NCI-H226 (cell line): ENCODE data around the gene RIPK4.

Experiments used
- DNase-seq: peaks from one replicate; pipeline ENCODE4 v3.0.0-alpha.2; 2015

Gene RIPK4

DNA sequence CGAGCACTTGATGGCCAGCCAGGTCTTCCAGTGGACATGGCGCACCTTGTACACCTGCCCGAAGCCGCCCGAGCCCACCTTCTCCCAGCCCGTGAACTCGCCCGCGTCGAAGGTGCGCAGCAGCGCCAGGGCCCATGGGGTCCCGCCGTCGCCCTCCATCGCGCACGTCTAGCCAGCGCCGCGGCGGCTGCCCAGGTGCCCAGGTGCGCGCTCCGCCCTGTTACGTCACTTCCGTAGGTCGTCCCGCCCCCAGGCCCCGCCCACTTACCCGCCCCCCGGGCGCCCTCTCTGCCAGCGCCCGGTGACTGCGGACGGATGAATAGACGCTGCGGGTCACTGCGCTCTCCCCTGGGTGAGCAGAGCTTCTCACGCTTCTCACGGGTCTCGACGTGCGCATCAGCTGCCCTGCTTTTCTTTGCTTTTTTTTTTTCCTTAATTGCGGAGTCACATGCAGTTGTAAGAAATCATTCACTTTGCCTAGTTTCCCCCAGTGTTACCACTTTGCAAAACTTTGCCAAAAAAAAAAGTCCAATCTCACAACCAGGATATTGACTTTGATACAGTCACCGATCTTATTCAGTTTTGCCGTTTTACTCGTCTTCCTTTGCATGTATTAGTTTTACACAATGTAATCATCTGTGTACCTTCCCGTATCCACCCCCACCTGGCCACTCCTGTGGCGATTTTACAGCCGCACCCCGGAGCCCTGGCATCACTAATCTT lies at the start of gene RIPK4:
TSS of gene RIPK4 (minus strand) at position 170 of the 723 bp plus-strand sequence. CDS start at position 159, 11 bp downstream.
- DNase-seq, result no peak

DNA sequence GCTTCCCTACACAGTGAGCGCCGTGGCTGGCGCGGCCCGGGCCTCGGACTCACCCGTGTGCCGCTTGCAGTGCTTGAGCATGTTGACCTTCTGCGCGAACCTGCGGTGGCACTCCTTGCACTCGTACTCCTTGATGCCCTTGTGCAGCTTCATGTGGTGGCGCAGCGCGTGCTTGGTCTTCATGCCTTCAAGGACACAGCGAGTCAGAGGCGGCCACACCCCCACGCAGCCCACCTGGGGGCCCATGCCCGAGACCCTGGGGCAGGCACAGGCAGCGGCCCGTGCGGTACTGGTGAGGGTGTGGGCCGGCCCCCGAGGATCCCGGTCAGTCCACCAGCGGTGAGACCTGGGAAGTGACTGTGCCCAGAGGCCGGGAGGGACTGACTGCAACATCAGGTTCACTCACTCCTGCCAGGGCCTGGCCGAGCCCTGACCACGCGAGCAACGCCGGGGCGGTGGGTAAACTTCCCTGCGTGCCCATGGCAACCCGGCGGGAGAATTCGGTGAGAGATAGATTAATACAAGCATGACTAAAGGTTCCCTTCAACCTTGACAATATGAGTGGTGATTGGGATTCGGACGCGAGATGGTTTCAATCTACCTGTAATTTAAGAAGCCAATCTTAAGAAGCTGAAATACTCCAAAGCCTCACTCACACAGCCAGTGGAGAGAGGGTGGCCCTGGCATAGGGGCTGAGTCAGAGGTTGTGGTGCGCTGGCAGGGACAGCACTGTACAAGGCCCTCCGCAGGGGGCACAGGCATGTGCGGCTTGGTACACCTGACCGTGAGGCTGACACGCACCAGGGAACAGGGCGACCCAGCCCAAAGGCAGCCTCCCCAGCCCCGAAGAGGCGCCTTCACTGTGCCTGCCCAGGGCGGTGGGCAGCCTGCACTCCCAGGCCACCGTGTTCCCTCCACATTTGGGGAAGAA lies 49.1 kb upstream of the RIPK4 start:
- no peak for DNase-seq

DNA sequence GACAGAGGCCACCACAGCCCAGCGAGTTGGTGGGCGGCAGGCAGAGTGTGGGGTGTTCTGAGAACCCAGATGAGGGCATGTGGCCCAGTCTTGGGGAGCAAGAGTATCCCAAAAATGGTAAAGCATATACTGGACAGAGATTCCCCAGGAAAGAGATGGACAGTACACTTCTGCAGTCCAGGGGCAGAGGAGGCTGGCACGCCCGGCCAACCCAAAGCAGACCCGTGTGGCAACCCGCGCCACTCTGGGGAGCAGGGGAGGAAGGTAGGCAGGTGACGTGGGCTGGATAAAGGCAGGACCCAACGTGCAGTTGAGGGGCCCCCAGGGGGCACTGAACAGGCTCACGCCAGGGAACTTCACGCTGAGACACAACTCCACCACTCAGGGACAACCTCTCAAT lies 46.4 kb upstream of the RIPK4 start:
- no peak for DNase-seq

DNA sequence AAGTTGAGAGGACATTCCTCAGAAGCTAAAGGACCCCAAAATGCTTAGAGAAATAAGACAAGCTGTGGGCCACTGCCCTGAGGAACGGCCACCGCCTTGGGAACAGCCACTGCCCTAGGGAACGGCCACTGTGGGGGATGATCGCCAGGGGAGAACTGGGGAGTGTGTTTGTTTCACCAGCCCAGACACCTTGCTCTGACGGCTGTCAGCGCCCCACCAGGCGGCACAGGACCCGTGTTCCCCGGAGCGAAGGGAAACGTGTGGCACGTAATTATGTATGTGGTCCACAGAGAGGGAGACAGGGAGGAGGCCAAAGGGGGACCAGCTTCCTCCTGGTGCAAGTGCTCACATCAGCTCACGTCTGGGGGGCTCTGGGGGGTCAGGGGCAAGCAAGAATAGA lies 45.8 kb upstream of the RIPK4 start:
- DNase-seq, result no peak

DNA sequence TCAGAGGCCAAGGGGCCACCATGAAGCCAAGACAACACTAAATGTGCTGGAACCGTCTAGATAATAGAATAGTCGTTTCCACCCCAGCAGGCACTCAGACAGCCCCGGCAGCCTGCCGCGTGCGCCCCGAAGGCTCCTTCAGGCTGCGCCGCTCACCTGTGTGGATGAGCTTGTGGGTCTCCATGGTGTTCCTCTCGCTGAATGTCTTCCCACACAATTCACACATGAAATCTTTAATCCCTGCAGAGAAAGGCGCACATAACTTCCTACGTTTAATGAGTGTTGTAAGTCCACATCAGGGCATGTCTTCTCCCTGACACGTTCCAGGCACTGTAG lies 43.7 kb upstream of the RIPK4 start:
- no peak for DNase-seq

DNA sequence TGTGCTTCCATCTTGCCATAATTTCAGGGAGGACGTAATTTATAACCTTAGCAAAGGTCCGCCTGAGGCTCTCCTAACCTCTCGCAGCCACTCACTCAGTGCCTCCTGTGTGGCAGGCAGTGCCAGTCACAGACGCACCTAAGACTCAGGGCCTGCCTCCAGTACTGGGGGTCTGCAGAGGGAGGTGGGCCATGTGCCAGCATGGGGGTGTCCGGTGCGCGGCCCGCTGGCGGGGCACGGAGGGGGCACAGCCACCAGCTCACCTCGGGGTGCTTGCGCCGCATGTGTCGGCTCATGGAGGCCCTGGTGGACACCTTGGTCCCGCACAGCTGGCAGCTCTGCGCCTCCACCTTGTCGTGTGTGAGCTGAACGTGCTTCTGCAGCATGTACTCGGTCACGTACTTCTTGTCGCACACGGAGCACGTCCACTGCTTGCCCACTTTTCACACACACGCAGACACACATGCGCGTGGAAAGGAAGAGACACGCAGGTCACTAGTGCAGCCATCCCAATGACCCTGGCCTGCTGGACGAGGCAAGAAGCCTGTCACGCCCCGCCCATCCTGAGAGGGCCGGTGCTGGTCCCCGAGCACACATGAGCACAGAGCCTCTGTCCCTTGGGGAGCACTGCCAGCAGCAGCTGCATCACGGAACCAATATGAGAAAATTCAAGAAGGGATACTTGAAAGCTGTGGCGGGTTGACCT lies 43.2 kb upstream of the RIPK4 start:
- no peak for DNase-seq

DNA sequence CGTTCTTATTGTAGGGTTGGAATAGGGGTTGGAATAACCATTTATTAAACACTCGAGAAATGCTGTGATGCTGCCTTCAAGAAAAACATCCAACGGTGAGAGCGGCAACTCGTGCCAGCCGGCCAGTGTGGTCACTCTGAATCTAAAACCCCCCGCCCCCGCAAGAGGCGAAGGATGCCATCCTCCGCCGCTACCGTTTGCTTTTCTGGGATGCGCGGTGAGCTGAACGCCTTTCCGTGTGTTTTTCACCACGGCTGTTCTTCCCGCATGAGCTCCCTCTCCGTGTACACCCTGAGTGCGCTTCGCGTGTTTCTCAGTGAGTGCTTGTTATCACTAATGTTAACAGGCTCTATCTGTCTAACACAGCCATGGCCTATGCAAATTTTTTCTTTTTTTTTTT lies 42.0 kb upstream of the RIPK4 start:
- DNase-seq, result no peak

DNA sequence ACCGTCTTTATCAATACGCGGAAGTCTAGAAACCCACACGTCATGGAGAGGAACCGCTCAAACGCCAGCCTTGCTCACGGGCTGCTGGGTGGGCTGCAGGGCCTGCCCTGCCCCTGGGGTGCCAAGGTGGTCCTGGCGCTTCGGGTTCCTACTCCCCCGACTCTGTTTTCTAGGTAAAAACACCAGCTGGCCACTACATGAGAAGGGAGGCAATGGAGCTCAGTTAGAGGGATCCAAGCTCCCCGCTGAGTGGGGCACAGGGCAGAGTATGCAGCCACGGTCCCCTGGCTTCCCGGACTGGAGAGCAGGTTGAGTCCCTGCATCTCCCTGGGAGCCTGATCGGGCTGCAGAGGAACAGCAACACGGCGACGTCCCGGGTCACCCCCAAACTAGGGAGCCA lies 41.2 kb upstream of the RIPK4 start:
- no peak for DNase-seq

DNA sequence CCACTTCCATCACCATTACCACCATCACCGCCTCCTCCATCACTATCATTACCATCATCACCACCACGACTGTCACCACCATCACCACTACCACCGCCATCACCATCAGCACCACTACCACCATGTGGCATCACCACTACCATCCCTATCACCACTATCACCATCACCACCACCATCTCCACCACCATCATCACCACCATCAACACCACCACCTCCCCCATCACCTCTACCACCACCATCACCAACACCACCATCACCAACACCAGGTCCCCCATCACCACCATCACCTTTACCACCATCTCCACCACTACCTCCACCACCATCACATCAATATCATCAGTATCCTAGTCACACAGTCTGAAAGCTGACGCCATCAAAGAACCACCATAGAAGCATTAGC lies 39.9 kb upstream of the RIPK4 start:
- DNase-seq, result no peak

DNA sequence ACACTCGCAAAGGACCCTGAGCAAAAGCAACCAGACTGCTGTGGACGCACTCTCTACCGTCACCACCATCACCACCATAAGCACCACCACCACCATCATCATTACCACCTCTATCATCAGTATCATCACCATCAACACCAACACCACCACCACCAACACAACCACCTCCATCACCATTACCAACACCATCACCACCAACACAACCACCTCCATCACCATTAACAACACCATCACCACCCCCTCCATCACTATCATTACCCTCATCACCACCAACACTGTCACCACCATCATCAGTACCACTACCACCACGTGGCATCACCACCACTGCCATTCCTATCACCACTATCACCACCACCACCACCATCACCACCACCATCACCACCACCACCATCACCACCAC lies 38.8 kb upstream of the RIPK4 start:
- DNase-seq, result no peak

DNA sequence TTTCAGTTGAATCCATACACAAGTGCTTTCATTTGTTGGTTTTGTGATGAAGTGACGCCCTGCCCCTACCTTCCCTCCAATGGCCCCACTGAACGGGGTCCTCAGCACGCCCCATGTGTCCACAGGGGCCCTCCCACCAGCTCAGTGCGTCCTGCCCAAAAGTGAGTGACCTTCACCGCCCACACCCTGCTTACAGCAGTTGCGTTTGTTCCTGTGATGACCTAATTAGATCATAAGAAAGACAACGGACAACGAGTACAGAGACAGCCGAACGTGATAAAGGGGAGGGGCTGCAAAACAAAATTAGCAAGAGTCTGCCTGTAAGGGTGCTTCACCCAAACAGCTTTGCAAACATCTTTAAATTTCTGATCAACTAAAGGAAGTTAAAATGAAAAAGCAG lies 38.2 kb upstream of the RIPK4 start:
- no peak for DNase-seq

DNA sequence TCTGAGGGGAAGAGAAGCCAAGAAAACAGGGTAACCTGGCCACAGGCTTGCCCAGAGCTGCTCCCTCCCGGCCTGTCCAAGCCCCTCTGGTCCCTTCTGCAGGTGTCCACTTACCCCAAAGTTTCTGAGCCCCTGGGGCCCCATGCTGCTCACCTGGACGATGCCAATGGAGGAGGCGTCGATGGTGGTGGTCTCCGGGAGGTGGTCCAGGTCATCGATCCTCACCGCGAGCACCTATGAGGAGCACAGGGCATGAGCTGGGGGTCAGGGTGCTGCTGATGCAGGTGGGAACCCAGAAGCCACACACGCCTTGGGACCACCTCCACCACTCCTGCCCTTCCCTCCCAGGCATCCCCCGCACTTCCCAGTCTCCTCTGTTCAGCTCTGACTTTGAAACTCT lies 37.5 kb upstream of the RIPK4 start:
- DNase-seq, result no peak

DNA sequence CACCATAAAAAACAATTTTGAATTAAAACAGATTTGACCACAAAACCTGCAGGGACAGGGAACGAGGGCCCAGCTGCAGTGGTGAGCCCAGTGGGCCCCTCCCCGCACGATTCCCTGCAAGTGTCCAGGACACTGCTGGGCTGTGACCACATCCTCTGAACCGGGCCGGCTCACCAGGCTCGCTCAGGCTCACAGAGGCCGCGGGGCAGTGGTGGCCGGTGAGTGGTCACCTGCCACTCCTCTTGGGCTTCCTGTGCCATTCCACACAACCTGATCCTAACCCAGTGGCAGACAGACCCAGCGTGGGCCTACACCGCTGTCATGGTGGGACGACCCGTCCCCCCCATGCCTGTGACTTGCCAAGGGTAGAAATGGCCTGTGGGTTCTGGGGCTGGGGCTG lies 36.5 kb upstream of the RIPK4 start:
- no peak for DNase-seq

DNA sequence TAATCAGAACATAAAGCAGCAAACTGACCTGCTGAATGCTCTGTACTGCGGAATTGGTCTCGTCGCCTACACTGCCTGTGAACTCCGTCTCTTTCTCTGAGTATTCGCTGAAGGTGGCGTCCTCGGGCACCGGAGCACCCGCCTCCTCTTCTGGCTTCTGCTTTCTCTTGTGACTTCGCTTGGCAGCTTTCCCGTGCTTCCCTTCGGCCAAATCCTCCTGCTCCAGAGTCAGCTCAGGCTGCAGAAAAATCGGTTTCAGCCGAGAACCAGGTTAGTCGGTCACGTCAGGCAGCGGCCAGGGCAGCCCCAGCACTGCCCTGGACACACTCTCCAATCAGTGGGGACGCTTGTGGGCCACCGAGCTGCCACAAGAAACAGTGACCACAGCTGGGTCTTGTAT lies 35.8 kb upstream of the RIPK4 start:
- no peak for DNase-seq

DNA sequence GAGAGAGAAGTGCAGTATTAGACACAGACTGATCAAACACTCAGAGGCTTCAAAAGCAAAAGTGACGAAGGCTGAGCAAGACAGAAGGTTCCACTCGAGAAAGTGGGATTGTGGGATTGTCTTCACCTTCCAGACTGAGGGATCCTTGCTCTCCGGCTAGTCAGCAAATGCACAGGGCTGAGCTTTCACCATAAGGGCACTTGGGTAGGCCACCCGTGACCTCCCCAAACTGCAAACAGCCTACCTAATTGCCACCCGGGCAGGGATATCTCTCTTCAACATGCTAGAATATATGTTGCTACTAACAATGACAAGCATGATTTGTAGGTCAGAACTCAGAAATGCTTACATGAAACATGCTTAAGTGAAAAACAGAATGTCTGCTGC lies 35.3 kb upstream of the RIPK4 start:
- no peak for DNase-seq

DNA sequence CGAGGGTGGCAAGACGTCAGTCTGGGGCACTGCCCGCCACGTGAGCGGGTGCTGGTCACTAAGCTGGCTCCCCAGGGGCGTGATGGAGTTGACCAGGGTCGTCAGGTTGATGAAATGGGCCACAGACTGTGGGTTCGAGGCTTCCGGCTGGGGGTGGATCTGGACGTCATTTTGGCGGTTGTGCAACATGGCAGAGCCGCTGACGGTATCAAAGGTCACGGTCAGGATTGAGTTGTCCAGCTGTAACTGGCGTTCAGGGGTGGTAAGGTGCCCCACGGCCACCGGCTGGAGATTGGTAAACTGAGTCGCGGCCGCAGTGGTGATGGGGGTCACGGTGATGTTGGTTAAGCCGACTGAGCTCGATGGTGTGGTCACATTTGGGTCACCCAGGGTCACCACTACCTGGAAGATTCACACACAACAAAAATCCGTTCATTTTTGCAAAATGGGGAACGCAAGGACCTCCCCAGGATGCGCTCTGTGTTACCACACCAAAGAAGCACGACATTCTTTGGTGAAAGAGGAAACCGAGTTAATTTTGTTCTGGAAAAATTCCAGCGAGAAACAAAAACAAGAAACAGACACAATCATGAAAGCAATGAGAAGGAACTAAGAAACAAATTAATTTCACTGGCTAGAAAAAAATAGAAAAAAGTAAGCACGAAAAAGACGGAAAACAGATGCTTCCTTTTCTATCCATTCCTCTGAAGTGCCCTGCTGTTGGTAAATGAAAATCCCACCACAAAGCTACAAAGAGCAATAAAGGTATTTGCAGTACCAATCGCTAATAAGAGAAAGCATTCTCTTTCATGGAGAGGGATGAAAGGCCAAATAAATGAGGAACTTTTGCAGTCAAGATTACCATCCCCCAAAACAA lies 34.7 kb upstream of the RIPK4 start:
- no peak for DNase-seq

DNA sequence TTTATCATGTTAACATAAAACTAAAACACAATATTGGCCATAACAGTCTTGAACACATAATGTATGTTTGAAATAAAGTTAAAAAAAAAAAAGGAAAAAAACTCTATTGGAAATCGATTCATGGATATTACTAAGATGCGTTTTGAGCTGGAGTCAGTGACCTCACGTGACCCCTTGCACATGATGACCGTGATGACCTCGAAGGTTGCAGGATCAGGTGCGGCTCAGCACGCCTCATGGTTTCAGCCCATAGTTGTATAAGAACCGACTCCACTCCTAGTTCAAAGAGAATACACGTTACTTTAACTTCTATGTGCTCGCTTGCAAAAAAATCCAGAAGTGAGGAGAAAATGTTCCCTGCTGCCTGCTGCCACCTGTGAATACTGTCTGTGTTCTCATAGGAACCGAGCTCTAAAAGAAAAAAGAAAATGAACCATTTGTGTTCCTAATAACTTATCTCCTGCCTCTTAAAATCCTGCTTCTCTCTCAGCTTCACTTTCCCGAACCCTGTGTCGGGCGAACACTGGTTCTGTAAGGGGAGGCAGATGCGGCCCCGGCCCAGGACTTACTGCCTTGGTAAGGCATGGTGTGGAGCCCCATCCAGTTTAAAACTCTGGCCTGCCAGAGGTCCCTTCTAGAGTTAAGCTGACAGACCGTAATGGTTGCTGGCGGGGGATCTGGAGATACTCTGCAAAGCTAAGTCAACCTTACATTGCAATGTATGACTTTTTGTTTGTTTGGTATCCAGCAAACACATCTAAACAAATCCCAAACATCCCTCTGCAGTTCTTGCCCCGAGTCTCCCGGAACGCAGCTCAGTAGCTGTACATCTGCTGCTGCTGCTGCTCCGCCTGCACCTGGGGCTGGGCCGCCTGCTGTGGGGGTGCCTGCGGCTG lies 33.8 kb upstream of the RIPK4 start:
- no peak for DNase-seq

DNA sequence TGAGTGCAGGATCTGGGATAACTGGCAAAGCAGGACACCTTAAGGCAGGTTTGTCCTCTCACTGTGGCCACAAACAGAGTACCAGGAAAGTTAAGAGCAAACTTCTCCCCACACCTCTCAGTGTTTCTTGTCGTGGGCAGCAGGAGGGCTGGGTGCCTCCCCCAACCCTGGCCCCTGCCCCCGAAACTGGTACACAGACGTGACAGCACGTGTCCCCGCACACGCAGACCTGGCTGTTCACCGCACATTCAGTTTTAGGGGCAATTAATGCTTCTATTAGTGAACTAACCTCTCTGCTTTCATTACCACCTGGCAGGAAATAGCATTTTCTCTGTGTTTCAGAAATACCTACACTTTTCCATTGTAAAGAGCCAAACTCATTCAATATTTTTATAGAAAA lies 32.9 kb upstream of the RIPK4 start:
- no peak for DNase-seq

DNA sequence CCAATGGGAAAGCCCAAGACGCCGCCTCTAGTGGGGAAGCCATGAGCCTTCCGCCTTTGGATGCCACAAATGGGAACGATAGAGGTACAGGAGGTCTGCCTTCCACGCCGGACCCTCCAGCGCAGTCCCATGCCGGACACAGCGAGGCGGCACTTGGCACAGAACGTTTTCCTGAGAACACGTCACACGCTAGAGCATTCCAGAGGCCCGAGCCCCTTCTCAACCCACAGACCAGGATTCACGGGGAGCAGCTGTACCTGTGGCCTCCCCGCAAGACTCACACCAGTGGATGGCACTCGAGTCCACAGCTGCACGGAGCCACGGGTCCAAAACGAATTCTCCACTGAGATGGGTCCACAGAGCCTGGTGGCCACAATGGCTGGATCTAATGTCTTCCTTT lies 31.5 kb upstream of the RIPK4 start:
- no peak for DNase-seq

DNA sequence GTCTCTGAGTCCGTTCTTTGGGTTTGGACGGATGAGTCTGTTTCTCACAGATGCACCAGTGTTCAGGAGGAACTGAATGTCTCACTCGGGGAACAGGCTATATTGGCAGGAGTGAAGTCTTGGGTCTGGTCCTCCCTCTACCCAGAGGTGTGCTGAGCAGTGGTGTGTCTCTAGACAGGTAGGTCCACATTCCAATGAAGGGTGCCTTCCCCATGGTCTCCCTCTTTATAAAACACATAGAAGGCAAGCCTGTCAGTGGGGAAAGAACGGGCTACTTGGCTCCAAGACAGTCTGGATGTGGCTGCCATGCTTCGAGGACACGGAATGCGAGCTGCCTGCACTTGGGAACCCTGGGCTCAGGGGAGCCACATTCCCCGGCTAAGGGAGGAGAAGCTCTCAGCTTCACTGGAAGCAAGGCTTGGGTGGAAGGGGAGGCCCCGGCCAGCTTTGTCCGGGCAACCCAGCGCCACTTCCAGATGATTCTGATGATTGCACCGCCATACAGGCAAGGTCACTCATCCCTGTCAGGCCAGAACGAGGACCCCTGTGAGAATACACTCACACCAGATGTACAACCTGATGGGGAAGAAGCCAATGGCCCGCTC lies 29.7 kb upstream of the RIPK4 start:
- DNase-seq, result no peak

DNA sequence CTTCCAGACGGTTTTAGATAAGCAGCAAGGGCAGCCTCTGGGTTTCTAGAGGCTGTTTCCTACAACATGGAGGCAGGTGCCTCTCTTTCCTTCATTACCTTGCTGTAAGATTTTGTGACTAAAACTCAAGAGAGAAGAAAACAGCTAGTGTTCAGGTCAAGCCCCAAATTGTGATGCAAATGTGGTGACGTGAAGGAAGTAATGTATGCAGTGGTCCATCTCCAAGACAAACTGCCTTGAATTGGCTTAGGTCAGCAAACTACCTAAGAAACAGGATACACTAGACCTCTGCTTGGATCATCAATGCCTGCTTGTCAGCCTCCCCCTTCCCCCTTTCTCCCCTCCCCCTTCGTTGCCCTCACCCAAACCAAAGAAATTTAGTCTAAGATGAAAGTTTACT lies 28.9 kb upstream of the RIPK4 start:
- no peak for DNase-seq
